Activated naive CD4-positive, alpha-beta T cell treated with Interleukin-2 at 50 U/mL for 16 hours (primary cell): Measurements from ENCODE around the gene EEF2.
"Not testable (repeated sequence)": the region's sequence is repeated elsewhere in the genome, so short reads cannot be mapped to it uniquely, and the experiment has no call there.

ENCODE experiments used
- DNase-seq: peaks from one replicate; pipeline ENCODE4 v3.0.0-alpha.2; 2020

The EEF2 gene

DNA sequence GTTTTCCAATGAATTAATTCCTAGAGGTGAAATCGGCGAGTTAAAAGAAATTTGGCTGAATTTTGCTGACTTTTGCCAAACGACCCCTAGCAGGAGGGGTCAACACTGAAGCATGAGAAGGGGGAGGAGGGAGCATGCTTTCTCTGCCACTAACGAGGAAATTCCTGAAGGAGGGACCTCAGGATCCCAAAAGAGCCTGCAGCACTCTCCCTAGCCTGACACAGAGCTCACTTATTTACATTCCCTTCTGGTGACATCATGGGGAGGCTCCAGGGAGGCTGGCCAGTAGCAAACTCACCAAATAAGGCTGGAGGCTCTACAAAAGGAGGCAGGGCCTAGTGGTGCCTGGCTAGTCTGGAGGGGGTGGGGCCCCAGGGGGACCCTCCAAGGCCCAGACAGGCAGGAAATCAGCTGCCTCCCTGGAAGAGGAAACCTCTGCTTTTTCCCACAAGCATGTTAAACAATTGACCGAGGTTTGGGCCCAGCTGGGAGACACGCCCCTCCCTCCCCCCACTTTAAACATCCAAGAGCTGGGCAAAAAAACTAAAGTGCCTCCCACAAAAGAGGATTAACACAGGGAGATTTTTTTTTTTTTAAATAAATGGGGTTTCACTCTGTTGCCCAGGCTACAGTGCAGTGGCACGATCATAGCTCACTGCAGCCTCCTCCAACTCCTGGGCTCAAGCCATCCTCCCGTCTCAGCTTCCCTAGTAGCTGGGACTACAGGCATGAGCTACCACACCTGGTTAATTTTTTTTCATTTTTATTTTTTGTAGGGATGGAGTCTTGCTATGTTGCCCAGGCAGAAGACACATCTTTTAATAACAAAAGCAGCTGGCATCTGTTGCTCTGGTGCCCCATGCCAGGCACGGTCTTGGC, 16.5 kb downstream of the EEF2 start:
- DNase-seq, result no peak

DNA sequence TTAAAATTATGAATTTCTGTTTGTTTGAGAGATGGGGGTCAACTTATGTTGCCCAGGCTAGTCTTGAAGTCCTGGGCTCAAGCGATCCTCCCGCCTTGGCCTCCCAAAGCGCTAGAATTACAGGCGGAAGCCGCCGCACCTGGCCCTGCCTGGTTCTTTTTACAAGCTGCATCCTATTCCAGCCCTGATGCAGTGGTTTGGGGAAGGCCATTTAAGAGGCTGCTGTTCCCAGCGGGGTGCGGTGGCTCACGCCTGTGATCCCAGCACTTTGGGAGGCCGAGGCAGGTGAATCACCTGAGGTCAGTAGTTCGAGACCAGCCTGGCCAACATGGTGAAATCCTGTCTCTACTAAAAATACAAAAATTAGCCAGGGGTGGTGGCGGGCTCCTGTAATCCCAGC, 17.3 kb downstream of the EEF2 start:
- not testable (repeated sequence) for DNase-seq

DNA sequence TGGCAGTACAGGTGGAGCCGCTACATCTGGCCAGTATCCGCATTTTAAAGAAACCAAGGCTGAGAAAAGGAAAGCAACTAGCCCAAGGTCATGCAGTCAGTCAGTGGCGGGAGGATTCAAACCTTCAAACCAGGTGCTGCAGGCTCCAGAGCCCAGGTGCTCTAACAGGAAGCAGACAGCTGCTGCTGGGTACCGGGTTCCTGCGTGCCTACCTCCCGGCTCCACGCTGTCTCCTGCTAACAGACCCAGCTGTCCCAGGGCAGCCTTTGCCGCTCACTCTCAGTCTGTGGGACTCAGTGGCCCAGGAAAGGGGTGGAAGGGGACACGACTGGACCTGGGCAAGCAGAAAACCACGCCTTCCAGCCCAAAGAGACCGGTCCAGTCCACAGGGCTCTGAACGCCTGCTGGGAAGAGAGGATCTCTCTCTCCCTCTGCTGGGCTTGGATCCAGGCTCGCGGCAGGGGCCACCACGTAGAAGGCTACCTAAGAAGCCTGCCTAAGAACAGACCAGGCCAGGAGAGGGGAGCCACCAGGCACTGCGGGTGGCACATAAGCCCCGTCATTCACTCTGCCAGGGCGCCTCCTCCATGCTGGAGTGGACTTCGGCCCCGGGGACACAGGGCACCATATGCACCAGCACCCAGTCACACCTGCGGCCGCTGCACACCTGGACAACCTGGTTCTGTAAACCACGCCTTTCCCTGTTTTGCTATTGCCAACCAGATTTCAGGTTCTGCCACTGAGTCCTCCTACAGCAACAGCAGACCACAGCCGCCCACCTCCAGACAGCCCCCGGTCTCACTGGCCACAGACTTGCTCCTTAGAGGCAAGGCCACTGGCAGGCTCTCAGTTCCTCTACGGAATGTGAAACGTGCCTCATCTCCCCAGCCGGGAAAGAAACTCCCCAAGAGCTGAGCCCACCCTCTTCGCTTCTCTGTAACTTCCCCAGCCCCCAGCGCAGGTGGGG, 18.9 kb downstream of the EEF2 start:
- no peak for DNase-seq

DNA sequence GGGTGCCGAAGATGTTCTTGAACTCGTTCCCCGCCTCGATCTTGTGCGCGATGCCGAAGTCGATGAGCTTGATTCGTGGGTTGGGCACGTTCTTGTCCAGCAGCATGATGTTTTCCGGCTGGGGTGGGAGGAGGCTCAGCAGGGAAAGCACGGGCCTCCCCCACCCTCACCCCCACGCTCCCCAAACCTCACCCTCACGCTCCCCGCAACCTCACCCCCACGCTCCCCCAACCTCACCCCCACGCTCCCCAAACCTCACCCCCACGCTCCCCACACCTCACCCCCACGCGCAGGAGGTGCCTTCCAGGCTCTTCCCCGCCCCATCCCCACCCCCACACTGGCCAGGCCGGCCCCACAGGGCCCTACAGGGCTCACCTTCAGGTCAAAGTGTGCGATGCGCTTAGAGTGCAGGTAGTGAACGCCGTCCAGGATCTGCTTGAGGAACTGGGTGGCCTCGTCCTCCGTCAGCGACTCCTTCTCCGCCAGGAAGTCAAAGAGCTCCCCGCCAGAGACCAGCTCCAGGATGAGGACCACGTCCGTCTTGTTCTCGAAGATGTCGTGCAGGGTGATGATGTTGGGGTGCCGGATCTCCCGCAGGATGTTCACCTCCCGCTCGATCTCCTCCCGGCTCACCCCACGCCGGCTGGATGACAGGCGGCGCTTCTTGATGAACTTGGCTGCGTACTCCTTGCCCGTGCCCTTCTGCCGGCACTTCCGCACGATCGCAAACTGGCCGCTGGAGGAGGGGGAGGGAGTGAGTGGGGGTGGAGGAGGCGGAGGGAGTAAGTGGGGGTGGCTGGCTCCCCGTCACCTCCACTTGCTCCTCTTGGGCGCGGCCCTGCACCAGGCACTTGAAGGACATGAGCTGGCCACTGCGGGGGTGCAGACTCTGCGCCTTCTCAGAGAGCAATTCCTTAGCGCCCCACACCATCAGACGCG, 20.7 kb downstream of the EEF2 start:
- DNase-seq, result no peak

DNA sequence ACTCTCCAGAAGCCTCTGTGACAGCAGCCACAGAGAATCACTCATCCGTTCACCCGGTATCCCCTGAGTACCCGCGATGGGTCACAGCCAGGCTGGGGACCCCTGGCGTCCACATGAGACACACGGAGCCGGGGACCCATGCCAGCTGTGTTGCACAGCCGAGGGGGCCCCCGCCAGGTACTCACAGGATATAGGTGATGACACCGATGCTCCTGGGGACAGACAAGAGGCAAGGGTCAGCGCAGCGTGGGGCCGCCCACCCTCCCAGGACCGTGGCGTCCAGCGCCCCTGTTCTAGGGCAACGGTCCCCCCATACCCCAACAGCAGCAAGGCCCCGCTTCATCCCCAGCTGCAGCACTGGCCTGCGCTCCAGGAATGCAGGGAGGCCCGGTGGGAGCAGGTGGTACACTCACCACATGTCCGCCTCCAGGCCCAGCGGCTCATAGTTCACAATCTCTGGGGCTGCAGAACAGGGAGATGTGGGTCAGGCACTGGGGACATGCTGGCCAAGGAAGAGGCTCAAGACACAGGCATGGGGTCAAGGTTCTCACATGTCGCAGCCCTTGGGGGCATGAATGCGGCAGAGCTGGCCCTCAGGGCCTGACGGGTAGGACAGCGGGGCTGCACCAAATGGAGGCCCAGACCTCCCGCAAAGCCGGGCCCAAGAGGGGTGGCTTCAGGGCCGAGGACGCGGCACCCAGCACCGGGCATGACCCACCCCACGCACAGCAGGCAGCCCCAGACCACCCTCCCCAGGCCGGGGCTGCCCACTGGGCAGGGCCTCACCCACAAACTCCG, 21.6 kb downstream of the EEF2 start:
- no peak for DNase-seq

DNA sequence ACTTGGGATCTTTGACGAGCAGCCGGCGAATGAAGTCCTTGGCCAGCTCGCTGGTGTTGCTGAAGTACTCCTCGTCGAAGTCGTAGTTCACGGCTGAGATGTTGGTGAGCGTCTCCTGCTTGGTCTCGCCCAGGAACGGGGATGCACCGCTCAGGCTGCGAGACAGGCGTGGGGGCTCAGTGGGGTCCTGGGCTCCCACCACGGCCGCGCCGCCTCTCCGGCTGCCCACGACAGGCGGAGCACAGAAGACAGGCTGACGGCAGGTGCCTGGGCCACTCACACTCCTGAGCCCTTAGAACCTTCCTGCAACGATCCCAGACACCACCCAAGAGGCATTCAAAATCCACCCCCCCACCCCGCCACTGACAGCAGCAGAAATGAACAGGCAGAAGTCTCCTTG, 24.3 kb downstream of the EEF2 start:
- DNase-seq, result no peak

DNA sequence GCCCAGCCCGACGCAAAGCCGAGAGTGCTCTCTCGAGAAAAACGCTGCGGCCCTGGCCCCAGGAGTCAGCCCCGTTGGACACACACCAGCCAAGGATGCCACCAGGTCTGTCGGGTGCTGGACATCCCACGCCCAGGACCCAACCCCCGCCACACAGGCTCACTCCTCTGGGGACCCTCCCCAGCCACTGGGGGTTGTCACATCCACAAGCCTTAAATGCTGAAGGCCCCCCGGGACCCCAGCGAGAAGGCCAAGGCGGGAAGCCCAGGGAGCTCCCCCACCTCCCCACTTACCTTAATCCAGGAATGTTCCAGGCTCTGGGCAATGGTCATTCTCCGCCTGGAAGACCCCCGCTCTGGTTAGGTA, 25.5 kb downstream of the EEF2 start:
- no peak for DNase-seq

DNA sequence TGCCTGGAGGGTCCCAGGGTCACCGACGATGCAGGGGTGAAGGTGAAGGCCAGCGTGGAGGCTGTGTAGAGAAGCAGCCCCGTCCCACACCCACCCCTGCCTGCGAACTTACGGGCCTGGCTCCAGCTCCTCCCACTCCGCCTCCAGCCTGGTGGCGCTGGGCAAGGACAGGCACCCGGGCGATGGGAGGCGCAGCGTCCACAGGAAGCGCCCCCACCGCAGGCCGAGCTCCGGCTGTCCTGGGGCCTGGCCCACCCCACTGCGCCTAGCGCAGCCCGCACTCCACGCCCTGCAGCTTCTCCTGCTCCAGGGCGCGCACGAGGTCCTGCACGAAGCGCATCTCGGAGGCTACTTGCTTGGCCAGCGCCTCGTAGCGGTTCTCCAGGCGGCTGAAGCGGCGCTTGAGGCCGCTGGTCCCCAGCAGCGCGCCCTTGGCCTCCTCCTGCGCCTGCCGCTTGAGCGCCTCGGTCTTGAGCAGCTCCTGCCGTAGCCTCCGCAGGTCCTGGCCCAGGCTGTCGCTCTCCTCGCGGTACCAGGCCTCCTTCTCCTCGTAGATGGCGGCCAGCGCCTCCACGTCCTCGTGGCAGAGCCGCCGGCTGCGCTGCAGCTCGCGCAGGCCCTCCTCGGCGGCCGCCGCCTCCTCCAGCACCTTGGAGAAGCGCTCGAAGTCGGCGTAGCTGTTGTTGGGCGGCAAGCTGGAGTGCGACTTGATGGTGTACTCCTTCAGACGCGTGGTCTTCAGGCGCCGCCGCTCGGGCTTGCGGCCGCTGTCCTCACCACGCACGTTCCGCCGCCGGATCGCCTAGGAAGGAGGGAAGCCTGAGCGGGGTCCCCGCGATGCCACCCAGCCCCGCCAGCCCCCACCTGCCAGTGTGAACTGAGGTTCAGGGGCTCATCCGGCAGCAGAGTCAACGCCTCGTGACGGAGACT, 26.2 kb downstream of the EEF2 start:
- no peak for DNase-seq

DNA sequence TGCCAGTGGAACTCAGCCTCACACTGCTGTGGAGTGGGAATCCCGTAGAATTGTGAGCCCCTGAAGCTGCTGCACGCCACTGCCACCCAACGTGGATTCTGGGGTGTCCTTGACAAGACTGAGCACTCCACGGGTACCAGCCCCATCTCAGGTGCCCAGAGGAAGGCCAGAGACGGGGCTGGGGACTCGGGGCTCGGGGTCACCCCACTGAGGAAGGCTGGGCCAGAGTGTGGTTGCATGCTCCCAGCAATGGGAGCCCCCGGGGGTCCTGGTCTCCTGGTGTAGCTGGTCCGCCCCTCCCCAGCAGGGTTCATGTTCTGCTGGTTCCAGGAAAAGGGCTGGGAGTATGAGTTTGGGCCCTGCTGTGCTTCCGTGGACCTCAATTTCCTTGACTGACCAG, 29.6 kb downstream of the EEF2 start:
- DNase-seq, result no peak

DNA sequence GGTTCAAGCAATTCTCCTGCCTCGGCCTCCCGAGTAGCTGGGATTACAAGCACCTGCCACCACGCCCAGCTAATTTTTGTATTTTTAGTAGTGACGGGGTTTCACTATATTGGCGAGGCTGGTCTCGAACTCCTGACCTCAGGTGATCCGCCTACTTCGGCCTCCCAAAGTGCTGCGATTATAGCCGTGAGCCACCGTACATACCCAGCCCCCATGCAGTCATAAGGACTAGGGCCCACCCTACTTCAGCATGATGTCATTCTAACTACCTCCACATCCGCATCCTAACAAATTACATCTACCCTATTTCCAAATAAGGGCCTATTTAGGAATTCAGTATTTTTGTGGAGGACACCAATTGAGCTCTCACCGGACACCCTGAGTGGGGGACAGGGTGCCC, 30.0 kb downstream of the EEF2 start:
- not testable (repeated sequence) for DNase-seq

DNA sequence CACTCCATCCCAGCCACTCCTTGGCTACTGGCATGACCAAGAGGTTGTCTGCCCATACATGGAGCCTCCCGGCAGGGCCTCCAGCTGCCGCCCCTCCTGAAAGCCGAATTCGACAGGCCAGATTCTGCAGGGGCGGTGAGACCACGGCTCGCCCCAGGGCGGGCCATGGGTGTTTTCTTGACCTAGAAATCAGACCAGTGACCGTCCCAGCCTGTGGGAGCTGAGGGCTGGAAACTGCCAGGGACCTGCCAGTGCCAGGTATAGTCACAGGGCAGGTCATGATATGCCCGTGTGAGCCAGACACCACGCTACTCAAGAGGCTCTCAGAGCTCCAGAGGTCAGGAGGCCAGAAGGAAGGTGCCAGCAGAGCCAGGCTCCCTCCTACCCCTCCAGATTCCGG, 31.2 kb downstream of the EEF2 start:
- DNase-seq, result no peak

DNA sequence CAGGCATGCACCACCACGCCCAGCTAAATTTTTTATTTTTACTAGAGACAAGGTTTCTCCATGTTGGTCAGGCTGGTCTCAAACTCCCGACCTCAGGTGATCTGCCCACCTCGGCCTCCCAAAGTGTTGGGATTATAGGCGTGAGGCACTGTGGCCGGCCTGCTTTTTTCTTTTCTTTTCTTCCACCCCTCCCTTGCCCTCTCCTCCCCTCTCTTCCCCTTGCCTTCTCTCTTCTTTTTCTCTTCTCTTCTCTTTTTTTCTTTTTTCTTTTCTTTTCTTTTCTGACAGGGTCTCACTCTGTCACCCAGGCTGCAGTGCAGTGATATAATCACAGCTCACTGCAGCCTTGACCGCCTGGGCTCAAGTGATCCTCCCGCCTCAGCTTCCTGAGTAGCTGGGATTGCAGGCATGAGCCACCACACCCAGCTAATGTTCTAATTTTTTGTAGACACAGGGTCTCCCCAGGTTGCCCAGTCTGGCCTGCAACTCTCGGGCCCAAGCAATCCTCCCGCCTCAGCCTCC, 32.4 kb downstream of the EEF2 start:
- DNase-seq, result not testable (repeated sequence)

DNA sequence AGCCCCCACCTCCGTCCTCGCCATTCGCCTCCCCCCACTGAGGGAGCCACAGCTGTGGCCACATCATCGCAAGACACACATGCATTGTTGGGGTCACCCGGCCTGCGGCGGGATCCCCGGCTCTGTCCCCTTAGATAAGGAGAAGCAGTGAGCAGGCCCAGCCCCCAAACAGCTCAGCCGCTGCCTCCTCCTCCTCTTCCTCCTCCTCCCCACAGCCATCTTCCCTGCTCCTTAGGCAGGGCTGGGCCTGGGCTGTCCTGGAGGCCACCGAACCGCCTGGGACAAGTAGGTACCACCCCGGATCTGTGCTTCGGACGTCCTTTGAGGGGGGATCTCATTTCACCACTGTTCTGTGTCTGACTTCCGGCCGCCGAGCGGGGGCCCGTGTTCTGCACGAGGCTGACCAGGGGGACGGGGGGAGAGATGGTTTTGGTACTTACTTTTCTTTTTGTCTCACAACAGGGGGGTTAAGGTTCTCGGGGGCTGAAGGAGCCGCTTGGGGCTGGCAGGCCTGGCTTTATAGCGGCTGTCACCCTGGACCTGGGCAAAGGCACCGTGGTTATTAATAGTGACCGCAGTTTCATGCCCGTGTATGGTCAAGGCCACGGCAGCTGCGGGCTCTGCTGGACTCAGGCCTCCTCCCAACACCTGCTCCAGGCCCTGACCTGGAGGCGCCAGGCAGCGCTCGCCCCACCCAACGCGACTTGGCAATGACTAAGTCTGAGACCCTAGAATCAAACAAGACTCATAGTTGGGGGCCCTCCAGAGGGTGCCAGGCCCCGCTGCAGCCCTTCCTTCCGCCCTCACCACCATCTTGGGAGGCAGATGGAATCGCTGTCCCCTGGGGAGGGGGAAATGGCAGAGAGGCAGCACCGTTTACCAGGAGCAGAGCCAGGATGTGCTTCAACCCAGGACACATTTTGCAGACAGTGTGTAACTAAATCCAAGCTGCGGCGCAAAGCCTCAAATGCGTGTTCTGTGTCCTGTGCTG, 34.1 kb downstream of the EEF2 start:
- DNase-seq, result no peak

DNA sequence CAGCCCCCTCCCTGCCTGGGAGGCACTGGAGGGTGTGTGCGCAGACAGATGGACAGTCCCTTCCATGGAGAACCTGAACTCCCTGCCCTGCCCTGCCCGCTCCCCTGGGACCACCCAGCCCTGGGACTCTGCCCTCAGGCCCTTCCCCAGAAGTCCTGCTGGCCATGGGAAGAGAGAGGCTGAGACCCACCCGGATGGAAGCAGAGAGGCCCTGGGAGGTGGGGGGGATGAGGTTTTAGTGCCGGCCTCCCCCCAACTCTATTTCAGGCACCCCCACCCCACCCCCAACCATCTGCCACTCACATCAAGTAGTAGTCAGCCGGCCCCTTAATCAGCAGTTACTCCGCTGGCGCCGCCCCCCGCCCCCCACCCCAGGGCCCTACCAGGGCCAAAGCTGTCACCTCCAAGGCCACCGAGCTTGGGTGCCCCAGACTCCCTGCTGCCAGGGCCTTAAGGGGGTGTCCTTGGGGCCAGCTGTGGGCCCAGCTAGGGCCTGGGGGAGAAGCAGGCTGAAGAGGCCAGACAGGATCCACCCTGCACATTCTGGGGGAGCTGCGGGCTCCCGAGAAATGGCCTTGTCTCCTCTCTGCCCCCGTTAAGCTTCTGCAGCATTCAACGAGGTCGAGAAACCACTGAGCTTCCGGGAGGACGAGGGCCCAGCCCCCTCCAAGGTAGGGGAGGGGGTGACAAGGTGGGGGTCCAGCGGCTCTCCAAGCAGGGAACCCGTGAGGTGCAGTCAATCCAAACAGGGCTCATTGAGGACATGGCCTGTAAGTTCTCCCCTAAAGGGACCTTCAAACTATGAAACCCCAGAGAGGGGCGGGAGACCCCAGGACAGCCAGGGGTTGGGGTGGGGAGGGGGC, 35.0 kb downstream of the EEF2 start:
- DNase-seq, result no peak

DNA sequence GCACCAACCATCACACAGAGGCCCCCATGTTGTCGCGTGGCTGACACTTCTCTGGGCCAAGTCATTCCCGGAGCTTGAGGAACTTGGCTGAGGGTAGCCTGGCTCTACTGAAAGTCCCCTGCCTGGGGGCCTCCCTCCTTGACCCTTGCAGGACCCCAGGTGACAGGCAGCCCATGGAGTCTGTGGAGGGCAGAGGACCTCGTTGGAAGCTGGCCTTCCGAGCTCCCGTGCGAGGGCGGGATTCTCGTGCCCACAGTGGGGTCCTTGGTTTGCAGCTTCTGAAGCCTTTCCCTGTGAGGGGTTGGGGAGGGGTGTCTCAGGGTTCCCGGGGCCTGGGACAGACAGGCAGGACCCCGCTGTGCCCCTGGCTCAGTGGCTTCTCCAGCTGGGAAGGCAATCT, 36.0 kb downstream of the EEF2 start:
- DNase-seq, result no peak

DNA sequence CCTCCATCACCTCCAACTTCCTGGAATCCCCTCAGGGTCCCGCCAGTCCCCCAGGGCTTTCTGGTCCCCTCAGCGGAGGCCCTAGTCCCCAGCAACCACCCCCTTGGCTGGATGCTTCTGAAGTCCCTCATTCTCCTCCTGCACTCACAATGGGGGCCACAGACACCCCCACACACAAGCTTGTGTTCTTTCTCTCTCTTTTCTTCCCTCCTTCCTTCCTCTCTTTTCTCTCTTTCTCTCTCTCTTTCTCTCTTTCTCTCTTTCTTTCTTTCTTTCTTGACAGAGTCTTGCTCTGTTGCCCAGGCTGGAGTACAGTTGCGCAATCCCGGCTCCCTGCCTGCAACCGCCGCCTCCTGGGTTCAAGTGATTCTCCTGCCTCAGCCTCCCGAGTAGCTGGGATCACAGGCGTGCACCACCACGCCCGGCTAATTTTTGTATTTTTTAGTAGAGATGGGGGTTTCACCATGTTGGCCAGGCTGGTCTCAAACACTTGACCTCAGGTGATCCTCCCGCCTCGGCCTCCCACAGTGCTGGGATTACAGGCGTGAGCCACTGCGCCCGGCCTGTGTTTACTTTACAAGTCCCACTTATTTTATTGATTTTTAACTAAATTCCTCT, 37.8 kb downstream of the EEF2 start:
- DNase-seq, result not testable (repeated sequence)

DNA sequence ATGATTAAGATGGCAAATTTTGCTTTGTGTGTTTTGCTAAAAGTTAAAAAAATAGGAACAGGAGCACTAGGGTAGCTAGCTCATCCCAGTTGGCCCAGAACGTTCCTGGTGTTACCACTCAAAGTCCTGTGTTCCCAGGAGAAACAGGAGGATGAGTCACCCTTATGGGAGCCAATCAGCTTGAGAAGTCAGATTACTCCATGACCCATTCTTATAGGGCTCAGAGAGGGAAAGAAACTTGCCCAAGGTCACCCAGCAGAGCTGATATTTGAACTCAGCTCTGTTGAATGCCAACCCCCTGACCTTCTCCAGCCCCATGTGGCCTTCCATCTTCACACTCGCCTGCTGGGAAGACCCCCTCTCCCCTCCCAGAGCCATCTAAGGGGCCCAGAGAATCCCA, 39.4 kb downstream of the EEF2 start:
- no peak for DNase-seq
